Endothelial cell of umbilical vein (primary cell): Measurements from ENCODE around the gene MEGF11.

ENCODE experiments used
- EZH2 ChIP-seq: IDR thresholded peaks from 2 replicates; pipeline ENCODE4 v1.6.1; 2012; ENCODE audit warnings: borderline replicate concordance, low read depth, mild to moderate bottlenecking, moderate library complexity, low read length, inconsistent platforms; ENCODE audit not compliant: severe bottlenecking
- GATA2 ChIP-seq: IDR thresholded peaks from 2 replicates; pipeline ENCODE4 v1.7.0; 2011; ENCODE audit warnings: low read depth, mild to moderate bottlenecking, moderate library complexity, mixed read lengths, low read length; ENCODE audit not compliant: insufficient read length, insufficient read depth
- MYC ChIP-seq: IDR thresholded peaks from one replicate; pipeline ENCODE4 v1.6.1; 2011; ENCODE audit warnings: mild to moderate bottlenecking, low read depth, low read length
- POLR2A ChIP-seq: IDR thresholded peaks from 2 replicates; pipeline ENCODE4 v1.6.1; 2012; ENCODE audit warnings: low read depth, mild to moderate bottlenecking, control low read depth, low read length
- POLR2AphosphoS5 ChIP-seq: IDR thresholded peaks from 2 replicates; pipeline ENCODE4 v1.6.1; 2012; ENCODE audit warnings: low read depth, mild to moderate bottlenecking, control low read depth, low read length, moderate library complexity; ENCODE audit not compliant: insufficient read depth
- TF ChIP-seq, protein P1 (sequence below), 2 donors: IDR thresholded peaks; 1 replicate in 1 of 2; 2 replicates in 1 of 2; pipeline ENCODE4 v1.5.1; 2011; ENCODE audit warnings: low read length in 2 of 2, mild to moderate bottlenecking in 2 of 2, moderate library complexity in 2 of 2, control low read depth in 1 of 2, inconsistent platforms in 1 of 2, low read depth in 1 of 2; ENCODE audit not compliant: insufficient read depth in 1 of 2; ENCODE audit errors: extremely low read depth in 1 of 2
- TF ChIP-seq, protein P2 (sequence below): IDR thresholded peaks from 2 replicates; pipeline ENCODE4 v1.6.1; 2011; ENCODE audit not compliant: insufficient read depth, insufficient read length

DNA sequence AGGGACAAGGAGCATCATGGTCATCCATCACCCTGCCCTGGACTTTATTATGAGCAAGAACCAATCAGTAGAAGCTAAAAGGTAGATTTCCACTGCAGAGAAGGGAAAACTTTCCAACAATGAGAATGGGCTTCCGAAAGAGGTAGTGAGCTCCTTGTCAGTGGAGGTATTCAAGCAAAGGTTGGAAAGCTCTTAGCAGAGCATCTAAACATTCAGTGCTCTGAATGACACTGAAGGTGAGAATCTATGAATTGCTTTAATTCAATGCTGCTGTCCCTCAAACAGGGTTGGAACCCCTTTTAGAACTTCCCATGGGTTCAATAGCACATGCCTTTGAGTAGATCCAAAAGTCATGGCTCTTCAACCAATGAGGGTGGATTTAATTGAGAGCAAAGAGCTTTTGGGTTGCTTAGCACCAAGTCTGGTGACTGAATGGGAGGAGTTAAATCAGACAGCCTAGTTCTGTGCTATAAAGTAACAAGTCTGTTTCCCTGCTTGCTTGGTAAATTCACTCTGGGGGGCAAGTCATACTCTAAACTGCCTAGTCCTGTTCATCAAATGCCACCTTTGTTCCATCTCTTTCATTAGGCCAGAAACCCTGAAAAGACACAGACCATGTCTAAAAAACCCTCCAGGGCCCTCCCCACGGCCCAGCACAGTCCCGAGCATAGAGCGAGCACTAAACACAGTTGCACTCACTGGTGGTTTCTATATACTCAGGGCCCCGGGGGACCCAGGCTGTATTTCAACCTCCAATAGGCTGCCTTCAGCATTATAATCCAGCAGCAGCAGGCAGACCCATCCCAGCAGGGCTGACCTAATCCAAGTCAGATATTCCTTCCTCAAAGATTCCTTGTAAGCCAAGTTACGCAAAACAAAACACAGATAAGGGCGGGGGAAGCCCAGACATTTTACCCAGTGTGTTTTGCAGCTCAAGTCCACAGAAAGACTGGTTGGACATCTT, 161.2 kb downstream of the MEGF11 start:
- TF ChIP-seq EZH2, result no peak
- TF ChIP-seq, protein P1, sequence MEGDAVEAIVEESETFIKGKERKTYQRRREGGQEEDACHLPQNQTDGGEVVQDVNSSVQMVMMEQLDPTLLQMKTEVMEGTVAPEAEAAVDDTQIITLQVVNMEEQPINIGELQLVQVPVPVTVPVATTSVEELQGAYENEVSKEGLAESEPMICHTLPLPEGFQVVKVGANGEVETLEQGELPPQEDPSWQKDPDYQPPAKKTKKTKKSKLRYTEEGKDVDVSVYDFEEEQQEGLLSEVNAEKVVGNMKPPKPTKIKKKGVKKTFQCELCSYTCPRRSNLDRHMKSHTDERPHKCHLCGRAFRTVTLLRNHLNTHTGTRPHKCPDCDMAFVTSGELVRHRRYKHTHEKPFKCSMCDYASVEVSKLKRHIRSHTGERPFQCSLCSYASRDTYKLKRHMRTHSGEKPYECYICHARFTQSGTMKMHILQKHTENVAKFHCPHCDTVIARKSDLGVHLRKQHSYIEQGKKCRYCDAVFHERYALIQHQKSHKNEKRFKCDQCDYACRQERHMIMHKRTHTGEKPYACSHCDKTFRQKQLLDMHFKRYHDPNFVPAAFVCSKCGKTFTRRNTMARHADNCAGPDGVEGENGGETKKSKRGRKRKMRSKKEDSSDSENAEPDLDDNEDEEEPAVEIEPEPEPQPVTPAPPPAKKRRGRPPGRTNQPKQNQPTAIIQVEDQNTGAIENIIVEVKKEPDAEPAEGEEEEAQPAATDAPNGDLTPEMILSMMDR (IDR thresholded peaks at IDR 0.05; ENCODE audit: extremely low read depth in 1 of 2, insufficient read depth in 1 of 2, low read depth in 1 of 2, low read length in 2 of 2), result no peak
- TF ChIP-seq, protein P2, sequence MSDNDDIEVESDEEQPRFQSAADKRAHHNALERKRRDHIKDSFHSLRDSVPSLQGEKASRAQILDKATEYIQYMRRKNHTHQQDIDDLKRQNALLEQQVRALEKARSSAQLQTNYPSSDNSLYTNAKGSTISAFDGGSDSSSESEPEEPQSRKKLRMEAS, result no peak
- no peak for TF ChIP-seq POLR2A
- TF ChIP-seq POLR2AphosphoS5, result no peak
- TF ChIP-seq MYC, result no peak
- no peak for TF ChIP-seq GATA2
